T-helper 1 cell treated with Interleukin-12 subunit alpha and Interleukin-12 subunit beta and Interleukin-4 antibody, amounts not matched to agents 30 μg/mL and 1 μg/mL, for 36 hours (primary cell): Measurements from ENCODE around the gene PSMG4.

ENCODE experiments used
- H3K27ac Mint-ChIP-seq: one replicate; pipeline ENCODE4 v1.8.0; 2021; ENCODE audit warnings: mild to moderate bottlenecking, mixed read lengths
- H3K27me3 Mint-ChIP-seq: one replicate; pipeline ENCODE4 v1.8.0; 2021; ENCODE audit warnings: low read depth, mixed read lengths
- H3K36me3 Mint-ChIP-seq: one replicate; pipeline ENCODE4 v1.8.0; 2021; ENCODE audit warnings: low read depth, mixed read lengths
- H3K4me1 Mint-ChIP-seq: one replicate; pipeline ENCODE4 v1.8.0; 2021; ENCODE audit warnings: low read depth, mixed read lengths
- H3K4me3 Mint-ChIP-seq: one replicate; pipeline ENCODE4 v1.8.0; 2021; ENCODE audit warnings: mild to moderate bottlenecking, moderate library complexity, mixed read lengths
- H3K9me3 Mint-ChIP-seq: one replicate; pipeline ENCODE4 v1.8.0; 2021; ENCODE audit warnings: mixed read lengths

PSMG4 gene

DNA sequence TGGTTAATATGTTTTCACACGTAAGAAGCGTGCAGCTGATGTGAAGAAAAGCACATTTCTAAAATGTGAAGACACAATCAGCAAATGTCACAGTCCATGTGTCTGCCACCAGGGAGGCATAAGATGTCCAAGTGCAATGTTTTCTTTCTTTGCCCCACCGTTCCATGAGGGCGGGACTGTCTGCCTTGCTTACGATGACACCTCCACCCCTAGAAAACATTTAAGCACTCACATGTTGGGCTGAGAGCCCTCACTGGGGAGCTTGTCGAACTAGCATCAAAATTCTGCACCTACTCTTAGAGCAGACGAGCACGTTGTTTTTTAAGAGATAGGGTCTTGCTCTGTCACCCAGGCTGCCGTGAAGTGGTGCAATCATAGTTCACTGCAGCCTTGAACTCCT is 57.6 kb downstream of the PSMG4 start:
- peaks cover 28% of the 10 kb centered on the region for H3K27me3 Mint-ChIP-seq
- H3K4me1 Mint-ChIP-seq = peaks cover 13% of the 10 kb centered on the region
- no peak overlapping the region for H3K27ac Mint-ChIP-seq
- H3K36me3 Mint-ChIP-seq = no peaks in the 10 kb centered on the region
- H3K9me3 Mint-ChIP-seq = no peaks in the 10 kb centered on the region
- H3K4me3 Mint-ChIP-seq = no peak overlapping the region

DNA sequence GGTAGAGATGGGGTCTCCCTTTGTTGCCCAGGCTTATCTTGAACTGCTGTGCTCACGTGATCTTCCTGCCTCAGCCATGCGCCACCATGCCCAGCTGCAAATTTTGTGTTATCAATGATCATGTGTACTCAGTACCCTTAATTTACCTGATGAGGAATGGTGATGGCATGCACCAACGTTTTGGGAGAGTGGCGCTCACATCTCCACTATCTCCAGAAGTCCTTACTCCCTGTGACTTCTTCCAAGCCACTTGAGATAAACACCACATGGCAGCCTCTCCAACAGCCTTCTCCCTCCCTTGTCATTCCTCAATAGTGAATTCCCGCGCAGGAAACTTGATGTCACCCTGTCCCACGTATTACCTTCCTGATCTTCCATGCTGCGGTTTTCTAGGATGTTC is 58.1 kb downstream of the PSMG4 start:
- Mint-ChIP-seq H3K27me3 (peaks cover 28% of the 10 kb centered on the region), H3K9me3 (no peaks in the 10 kb centered on the region), H3K4me1 (peaks cover 13% of the 10 kb centered on the region)

More for the DNA sequence above, 58.1 kb downstream of the PSMG4 start:
- Mint-ChIP-seq H3K36me3 (no peaks in the 10 kb centered on the region), H3K4me3 (no peak overlapping the region), H3K27ac (no peak overlapping the region)
